Vagina (tissue), 2 donors: Measurements from ENCODE around the gene KIF21B. TPM values are rescaled to one million over a fixed set of nuclear protein-coding genes. Genes with fewer than 3 reads are reported as not detected.
"Not testable (repeated sequence)": the region's sequence is repeated elsewhere in the genome, so short reads cannot be mapped to it uniquely, and the experiment has no call there.

Experiments used
- DNase-seq, 2 donors: peaks; one replicate each; pipeline ENCODE4 v3.0.0-alpha.2; 2017; ENCODE audit errors: extremely low spot score in 2 of 2
- H3K27ac ChIP-seq: fragments of 200-600 bp; sonication (generic); one replicate; pipeline ENCODE4 v1.5.1; 2019
- H3K27me3 ChIP-seq: fragments of 200-600 bp; sonication (generic); one replicate; pipeline ENCODE4 v1.5.1; 2019
- H3K36me3 ChIP-seq, 2 donors: fragments of 200-600 bp; sonication (generic); one replicate each; pipeline ENCODE4 v1.5.1; 2017 to 2019
- H3K4me1 ChIP-seq: fragments of 200-600 bp; sonication (generic); one replicate; pipeline ENCODE4 v1.5.1; 2019
- H3K4me3 ChIP-seq, 2 donors: fragments of 200-600 bp; sonication (generic); 1 replicate in 1 of 2; 2 replicates in 1 of 2; pipeline ENCODE4 v1.5.1; 2016 to 2019
- H3K9me3 ChIP-seq: fragments of 200-600 bp; sonication (generic); one replicate; pipeline ENCODE4 v1.5.1; 2019
- CTCF ChIP-seq, 3 experiments: fragments of 450-650 bp in 2 of 3; fragments of 200-600 bp in 1 of 3; sonication (generic) in 1 of 3; IDR thresholded peaks; one replicate each; pipeline ENCODE4 v1.5.1; 2017 to 2019; ENCODE audit warnings: antibody characterized with exemption in 3 of 3, mild to moderate bottlenecking in 2 of 3, moderate library complexity in 2 of 3
- POLR2A ChIP-seq, 2 donors: fragments of 450-650 bp; IDR thresholded peaks; one replicate each; pipeline ENCODE4 v1.6.1; 2017; ENCODE audit warnings: antibody characterized with exemption in 2 of 2, mild to moderate bottlenecking in 2 of 2, moderate library complexity in 2 of 2
- POLR2AphosphoS5 ChIP-seq, 2 donors: sonication (generic); formaldehyde crosslinking; IDR thresholded peaks; one replicate each; pipeline ENCODE4 v1.9.0; 2017; ENCODE audit warnings: antibody characterized with exemption in 2 of 2, mild to moderate bottlenecking in 2 of 2, low read depth in 1 of 2; ENCODE audit not compliant: insufficient read depth in 1 of 2
- intact Hi-C: fragments of 100-400 bp; cut with DNase I; formaldehyde crosslinking; loops from one replicate; pipeline ENCODE4 v1.15.1; 2023
- total RNA-seq: library from RNA; depleted of rRNA; stranded (reverse); fragments of >200 nt; gene quantifications from one replicate; pipeline ENCODE4 v1.2.3, GENCODE V29; 2016

The KIF21B gene
- total RNA-seq, 1 donor from 2014 or later = 4.7 TPM

- intact Hi-C loops = no loop called here
- Histone ChIP-seq H3K36me3 (no peaks in the 10 kb centered on the region), H3K27me3 (no peaks in the 10 kb centered on the region), H3K4me1 (no peaks in the 10 kb centered on the region), H3K4me3 (no peak overlapping the region), H3K27ac (no peak overlapping the region), H3K9me3 (no peaks in the 10 kb centered on the region)
- TF ChIP-seq POLR2AphosphoS5 (IDR thresholded peaks at IDR 0.05; ENCODE audit: insufficient read depth in 1 of 2, low read depth in 1 of 2) (no peak), POLR2A (IDR thresholded peaks at IDR 0.05) (no peak), CTCF (IDR thresholded peaks at IDR 0.05) (no peak)
- DNase-seq = no peak
These were observed 91.7 kb downstream of the KIF21B start for GRCh38 chr1:200931776-200932175.

- H3K27ac ChIP-seq, H3K36me3 ChIP-seq, H3K9me3 ChIP-seq, H3K4me1 ChIP-seq, intact Hi-C loops, H3K27me3 ChIP-seq, H3K4me3 ChIP-seq, DNase-seq: not testable (repeated sequence)
These were observed 93.2 kb downstream of the KIF21B start for GRCh38 chr1:200930285-200930684.

GRCh38 chr1:200929530-200930278 is 93.8 kb downstream of the KIF21B start:
- intact Hi-C loops = no loop called here
- H3K27me3 ChIP-seq = no peaks in the 10 kb centered on the region
- no peaks in the 10 kb centered on the region for H3K9me3 ChIP-seq
- no peak overlapping the region for H3K4me3 ChIP-seq
- DNase-seq = no peak
- H3K4me1 ChIP-seq = no peaks in the 10 kb centered on the region
- H3K27ac ChIP-seq = no peak overlapping the region
- no peaks in the 10 kb centered on the region for H3K36me3 ChIP-seq
- no peak for TF ChIP-seq CTCF (IDR thresholded peaks at IDR 0.05)
- no peak for TF ChIP-seq POLR2AphosphoS5 (IDR thresholded peaks at IDR 0.05; ENCODE audit: insufficient read depth in 1 of 2, low read depth in 1 of 2)
- TF ChIP-seq POLR2A (IDR thresholded peaks at IDR 0.05) = no peak

GRCh38 chr1:200925831-200926230 is 97.7 kb downstream of the KIF21B start:
- Histone ChIP-seq H3K9me3 (no peaks in the 10 kb centered on the region), H3K27ac (no peak overlapping the region), H3K36me3 (no peaks in the 10 kb centered on the region), H3K4me1 (no peaks in the 10 kb centered on the region), H3K4me3 (no peak overlapping the region), H3K27me3 (no peaks in the 10 kb centered on the region)
- intact Hi-C loops = no loop called here
- no peak for DNase-seq
- TF ChIP-seq CTCF (IDR thresholded peaks at IDR 0.05) (no peak), POLR2A (IDR thresholded peaks at IDR 0.05) (no peak), POLR2AphosphoS5 (IDR thresholded peaks at IDR 0.05; ENCODE audit: insufficient read depth in 1 of 2, low read depth in 1 of 2) (no peak)

GRCh38 chr1:200923601-200924000 is 99.9 kb downstream of the KIF21B start:
- Histone ChIP-seq H3K9me3 (no peaks in the 10 kb centered on the region), H3K36me3 (no peaks in the 10 kb centered on the region), H3K27me3 (no peaks in the 10 kb centered on the region), H3K4me1 (no peaks in the 10 kb centered on the region), H3K27ac (no peak overlapping the region), H3K4me3 (no peak overlapping the region)
- DNase-seq = no peak
- no peak for TF ChIP-seq CTCF (IDR thresholded peaks at IDR 0.05)
- intact Hi-C loops = no loop called here
